ENCODE measurements around the gene MYH8.

The MYH8 gene

GRCh38 chr17:10421900-10422542 is at the start of gene MYH8:
MYH8 (minus strand) TSS chr17:10421950; CDS start chr17:10420227, 1,723 bp downstream.
- TF ChIP-seq, protein P1, sequence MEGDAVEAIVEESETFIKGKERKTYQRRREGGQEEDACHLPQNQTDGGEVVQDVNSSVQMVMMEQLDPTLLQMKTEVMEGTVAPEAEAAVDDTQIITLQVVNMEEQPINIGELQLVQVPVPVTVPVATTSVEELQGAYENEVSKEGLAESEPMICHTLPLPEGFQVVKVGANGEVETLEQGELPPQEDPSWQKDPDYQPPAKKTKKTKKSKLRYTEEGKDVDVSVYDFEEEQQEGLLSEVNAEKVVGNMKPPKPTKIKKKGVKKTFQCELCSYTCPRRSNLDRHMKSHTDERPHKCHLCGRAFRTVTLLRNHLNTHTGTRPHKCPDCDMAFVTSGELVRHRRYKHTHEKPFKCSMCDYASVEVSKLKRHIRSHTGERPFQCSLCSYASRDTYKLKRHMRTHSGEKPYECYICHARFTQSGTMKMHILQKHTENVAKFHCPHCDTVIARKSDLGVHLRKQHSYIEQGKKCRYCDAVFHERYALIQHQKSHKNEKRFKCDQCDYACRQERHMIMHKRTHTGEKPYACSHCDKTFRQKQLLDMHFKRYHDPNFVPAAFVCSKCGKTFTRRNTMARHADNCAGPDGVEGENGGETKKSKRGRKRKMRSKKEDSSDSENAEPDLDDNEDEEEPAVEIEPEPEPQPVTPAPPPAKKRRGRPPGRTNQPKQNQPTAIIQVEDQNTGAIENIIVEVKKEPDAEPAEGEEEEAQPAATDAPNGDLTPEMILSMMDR (conservative IDR thresholded peaks at IDR 0.05), result no peak
- H3K27ac ChIP-seq, result no peak within 1 kb of the TSS

DNA sequence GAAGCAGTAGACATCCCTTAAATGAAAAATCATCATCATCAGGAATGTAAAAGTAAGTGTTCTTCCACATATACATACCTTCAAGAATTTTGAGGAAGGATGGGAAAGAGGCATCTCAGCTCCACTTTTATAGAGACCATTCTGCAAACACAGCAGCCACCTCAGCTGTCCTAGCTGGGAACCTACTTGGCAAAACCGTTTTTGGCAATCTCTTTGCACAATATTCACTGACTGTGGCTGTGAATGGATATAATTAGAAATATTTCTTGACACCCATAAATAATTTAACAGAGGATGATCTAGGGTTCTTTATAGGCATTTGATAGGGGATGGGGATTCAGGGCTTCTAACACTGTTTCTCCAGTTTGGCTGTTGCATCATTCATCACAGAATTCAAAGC is 47.7 kb upstream of the MYH8 start, which contains the start of gene MYH4:
Gene MYH4 (minus strand): TSS at position 101 of the 400 bp plus-strand sequence. CDS start 2,814 bp downstream, outside the sequence.
- H3K27ac ChIP-seq, result no peak within 1 kb of the TSS
- TF ChIP-seq, protein P1 (conservative IDR thresholded peaks at IDR 0.05), result no peak

GRCh38 chr17:10463402-10463801 is 41.7 kb upstream of the MYH8 start:
- TF ChIP-seq, protein P1 (conservative IDR thresholded peaks at IDR 0.05), result no peak
- no peak overlapping the region for H3K27ac ChIP-seq

DNA sequence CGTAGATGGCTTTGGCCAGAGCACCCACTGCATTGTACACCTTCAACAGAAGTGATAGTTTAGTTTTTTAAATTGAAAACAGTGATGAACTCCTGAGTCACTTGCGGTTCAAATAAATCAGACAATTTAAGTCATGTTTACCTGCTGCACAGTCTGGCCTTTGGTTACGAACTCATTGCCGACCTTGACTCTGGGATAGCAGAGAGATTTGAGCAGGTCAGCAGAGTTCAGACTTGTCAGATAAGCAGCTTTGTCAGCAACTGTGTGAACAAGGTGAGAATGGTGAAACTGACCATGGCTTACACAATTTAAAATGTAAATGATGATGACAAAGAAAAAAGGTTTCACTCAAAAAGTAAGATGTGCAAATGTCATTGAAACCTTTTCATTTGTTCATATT is 38.3 kb upstream of the MYH8 start:
- no peak overlapping the region for H3K27ac ChIP-seq
- TF ChIP-seq, protein P1 (conservative IDR thresholded peaks at IDR 0.05), result no peak

- TF ChIP-seq, protein P1 (conservative IDR thresholded peaks at IDR 0.05), result no peak
- H3K27ac ChIP-seq, result no peak overlapping the region
Observed at GRCh38 chr17:10458701-10459100, 37.0 kb upstream of the MYH8 start.

DNA sequence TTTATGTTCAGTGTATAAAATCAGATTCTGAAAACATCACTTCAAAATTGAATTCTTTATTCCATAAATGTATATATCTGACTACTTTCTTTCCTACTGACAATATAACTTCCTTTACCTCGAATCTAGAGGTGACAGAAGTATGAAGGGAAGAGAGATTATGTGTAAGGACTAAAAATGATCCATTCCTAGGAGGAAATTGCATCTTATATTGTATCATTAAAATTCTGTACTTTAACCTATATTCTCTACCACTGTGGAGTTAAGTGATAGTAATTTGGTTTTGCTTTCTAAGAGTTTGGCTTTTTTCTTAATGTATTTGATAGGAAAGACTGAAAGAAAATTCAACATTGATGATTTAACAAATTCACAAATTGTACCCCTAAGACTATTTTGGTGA is 36.2 kb upstream of the MYH8 start:
- no peak overlapping the region for H3K27ac ChIP-seq
- TF ChIP-seq, protein P1 (conservative IDR thresholded peaks at IDR 0.05), result no peak

DNA sequence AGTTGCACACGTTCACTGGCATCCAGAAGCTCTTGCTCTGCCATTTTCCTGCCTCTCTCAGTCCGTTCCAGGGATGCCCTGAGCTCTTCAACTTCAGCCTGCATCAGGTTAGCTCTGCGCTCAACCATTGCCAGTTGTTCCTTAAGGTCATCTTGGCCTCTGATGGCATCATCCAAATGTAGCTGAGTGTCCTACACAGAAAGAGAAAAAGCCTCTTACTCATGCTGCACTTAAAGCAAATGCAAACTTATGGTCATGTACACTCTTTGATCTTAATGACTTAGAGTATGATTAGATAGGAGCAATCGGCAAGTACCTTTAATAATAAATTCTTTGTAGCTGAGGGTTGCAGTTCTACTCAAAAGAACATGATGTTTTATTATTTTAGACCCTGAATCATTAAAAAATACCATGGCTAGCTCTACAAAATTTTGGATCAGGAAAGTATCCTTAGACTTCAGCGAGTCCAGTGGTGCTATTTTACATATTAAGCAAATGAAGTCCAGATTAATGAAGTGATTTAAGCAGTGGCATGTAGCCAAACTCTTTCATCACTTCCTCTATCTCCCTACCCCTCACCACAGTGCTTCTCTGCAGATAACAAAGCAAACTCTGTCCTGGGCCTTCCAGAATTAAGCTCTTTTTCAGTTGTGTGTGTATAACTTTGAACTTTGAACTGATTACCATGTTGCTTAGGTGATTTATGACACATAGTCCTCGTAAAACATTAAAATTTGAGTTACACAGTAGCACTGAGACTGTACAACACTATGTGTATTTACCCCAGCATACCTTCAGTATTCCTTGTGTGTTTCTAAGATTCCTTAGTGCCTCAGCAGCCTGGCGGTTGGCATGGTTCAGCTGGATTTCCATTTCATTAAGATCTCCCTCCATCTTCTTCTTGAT is 25.5 kb upstream of the MYH8 start:
- no peak overlapping the region for H3K27ac ChIP-seq
- TF ChIP-seq, protein P1 (conservative IDR thresholded peaks at IDR 0.05), result no peak

Data from VCaP (cell line).